Neural cell (in vitro differentiated cells): Measurements from ENCODE around the gene TOP1. TPM values are rescaled to one million over a fixed set of nuclear protein-coding genes. Genes with fewer than 3 reads are reported as not detected.

Source experiments
- H2AFZ ChIP-seq: fragments of 200-600, 300-800 bp; sonication (generic), shearing (Covaris generic); 2 replicates; pipeline ENCODE4 v1.6.0; 2014; ENCODE audit warnings: low read depth, mild to moderate bottlenecking, antibody characterized with exemption, low read length, moderate library complexity
- H3F3A ChIP-seq: fragments of 200-600 bp; shearing (Covaris generic); 2 replicates; pipeline ENCODE4 v1.6.1; 2016; ENCODE audit warnings: mild to moderate bottlenecking, moderate library complexity, mixed read lengths, antibody characterized with exemption, low read length; ENCODE audit not compliant: insufficient read depth, poor library complexity, severe bottlenecking
- H3K27ac ChIP-seq: fragments of 200-600, 300-800 bp; sonication (generic), shearing (Covaris generic); 2 replicates; pipeline ENCODE4 v1.5.1; 2014; ENCODE audit warnings: mild to moderate bottlenecking, low read length, moderate library complexity
- H3K27me3 ChIP-seq: fragments of 300-800, 200-600 bp; sonication (generic), shearing (Covaris generic); 2 replicates; pipeline ENCODE4 v1.6.0; 2014; ENCODE audit warnings: mild to moderate bottlenecking, low read depth, low read length, moderate library complexity; ENCODE audit not compliant: insufficient read depth
- H3K36me3 ChIP-seq: fragments of 300-800, 200-600 bp; sonication (generic), shearing (Covaris generic); 2 replicates; pipeline ENCODE4 v1.5.1; 2014; ENCODE audit warnings: mild to moderate bottlenecking, antibody characterized with exemption, low read length, moderate library complexity; ENCODE audit not compliant: insufficient read depth
- H3K4me2 ChIP-seq: fragments of 300-800, 200-600 bp; sonication (generic), shearing (Covaris generic); 2 replicates; pipeline ENCODE4 v1.6.0; 2014; ENCODE audit warnings: mild to moderate bottlenecking, low read length
- H3K4me3 ChIP-seq: fragments of 300-800, 200-600 bp; sonication (generic), shearing (Covaris generic); 2 replicates; pipeline ENCODE4 v1.5.1; 2014; ENCODE audit warnings: mild to moderate bottlenecking, low read length, moderate library complexity
- H3K79me2 ChIP-seq: fragments of 200-600 bp; shearing (Covaris generic); replicated peaks from 2 replicates; pipeline ENCODE4 v1.6.0; 2014; ENCODE audit warnings: mild to moderate bottlenecking, low read length, moderate library complexity; ENCODE audit not compliant: insufficient read depth
- H3K9ac ChIP-seq: fragments of 300-800, 200-600 bp; sonication (generic), shearing (Covaris generic); 2 replicates; pipeline ENCODE4 v1.6.1; 2016; ENCODE audit warnings: mild to moderate bottlenecking, low read length, mixed read lengths
- H3K9me2 ChIP-seq: fragments of 200-600 bp; shearing (Covaris generic); 2 replicates; pipeline ENCODE4 v1.6.1; 2016; ENCODE audit warnings: mild to moderate bottlenecking, low read length, mixed read lengths; ENCODE audit not compliant: insufficient read depth
- H3K9me3 ChIP-seq: fragments of 200-600, 300-800 bp; sonication (generic), shearing (Covaris generic); 2 replicates; pipeline ENCODE4 v1.6.1; 2016; ENCODE audit warnings: mild to moderate bottlenecking, mixed run types, low read length, moderate library complexity, mixed read lengths
- H4K20me1 ChIP-seq: fragments of 200-600 bp; shearing (Covaris generic); 2 replicates; pipeline ENCODE4 v1.6.1; 2016; ENCODE audit warnings: mild to moderate bottlenecking, mixed run types; ENCODE audit not compliant: insufficient read depth
- EP300 ChIP-seq: fragments of 450-650 bp; conservative IDR thresholded peaks from 2 replicates; pipeline ENCODE4 v1.6.1; 2014; ENCODE audit warnings: antibody characterized with exemption, mild to moderate bottlenecking, moderate library complexity; ENCODE audit not compliant: poor library complexity, severe bottlenecking
- EZH2 ChIP-seq: fragments of 200-600, 300-800 bp; shearing (Covaris generic), sonication (generic); IDR thresholded peaks from 2 replicates; pipeline ENCODE4 v1.6.1; 2014; ENCODE audit warnings: antibody characterized with exemption, low read length, borderline replicate concordance, mild to moderate bottlenecking; ENCODE audit not compliant: insufficient read depth, poor library complexity, severe bottlenecking
- MXI1 ChIP-seq: fragments of 450-650 bp; conservative IDR thresholded peaks from 2 replicates; pipeline ENCODE4 v1.6.1; 2014; ENCODE audit warnings: antibody characterized with exemption, mild to moderate bottlenecking; ENCODE audit not compliant: poor library complexity, severe bottlenecking
- POLR2AphosphoS5 ChIP-seq: IDR thresholded peaks from 2 replicates; pipeline ENCODE4 v1.6.1; 2012
- RAD21 ChIP-seq: fragments of 450-650 bp; conservative IDR thresholded peaks from 2 replicates; pipeline ENCODE4 v1.6.1; 2014; ENCODE audit warnings: antibody characterized with exemption, mild to moderate bottlenecking, moderate library complexity
- SMC3 ChIP-seq: fragments of 450-650 bp; conservative IDR thresholded peaks from 2 replicates; pipeline ENCODE4 v1.6.1; 2014; ENCODE audit warnings: antibody characterized with exemption, mild to moderate bottlenecking, moderate library complexity; ENCODE audit not compliant: poor library complexity
- TAF1 ChIP-seq: IDR thresholded peaks from 2 replicates; pipeline ENCODE4 v1.6.1; 2012; ENCODE audit warnings: low read depth
- polyA plus RNA-seq: library from polyadenylated mRNA; depleted of rRNA; stranded (reverse); fragments of >200 nt; gene quantifications from 2 replicates; pipeline ENCODE4 v1.2.3, GENCODE V29; 2014
- TF ChIP-seq, protein P1 (sequence below): IDR thresholded peaks from 2 replicates; pipeline ENCODE4 v1.6.1; 2012; ENCODE audit warnings: borderline replicate concordance
- TF ChIP-seq, protein P2 (sequence below): fragments of 450-650 bp; IDR thresholded peaks from 2 replicates; pipeline ENCODE4 v1.5.1; 2014; ENCODE audit warnings: antibody characterized with exemption, mild to moderate bottlenecking, moderate library complexity; ENCODE audit not compliant: poor library complexity, severe bottlenecking

TOP1 gene
- polyA plus RNA-seq, 1 donor from 2014 or later: 33.2 TPM

DNA sequence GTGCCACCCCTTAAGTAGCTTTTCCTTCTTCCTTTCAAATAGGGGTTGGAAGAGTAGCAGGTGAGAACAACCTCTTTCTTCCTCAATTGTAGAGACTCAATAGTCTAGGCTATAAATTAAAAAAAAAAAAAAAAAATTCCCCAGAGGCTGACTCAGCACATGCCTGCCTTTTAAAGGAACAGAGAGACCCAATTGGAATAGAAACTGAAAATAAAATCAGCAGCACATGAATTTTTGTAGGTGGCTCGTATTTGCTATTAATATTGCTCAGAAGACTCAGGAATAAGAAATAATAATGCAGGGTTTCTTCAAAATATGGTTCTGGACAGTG is 19.3 kb downstream of the TOP1 start:
- Histone ChIP-seq H3K4me2 (no peak overlapping the region), H3K36me3 (no peaks in the 10 kb centered on the region), H2AFZ (no peak overlapping the region), H3K9me3 (no peaks in the 10 kb centered on the region), H3K9me2 (no peaks in the 10 kb centered on the region), H3K9ac (no peak overlapping the region), H3K79me2 (peaks cover 96% of the 10 kb centered on the region), H3K27me3 (no peaks in the 10 kb centered on the region), H4K20me1 (peaks cover 19% of the 10 kb centered on the region), H3F3A (no peaks in the 10 kb centered on the region), H3K27ac (no peak overlapping the region), H3K4me3 (no peak overlapping the region)
- TF ChIP-seq TAF1: no peak
- no peak for TF ChIP-seq EZH2

DNA sequence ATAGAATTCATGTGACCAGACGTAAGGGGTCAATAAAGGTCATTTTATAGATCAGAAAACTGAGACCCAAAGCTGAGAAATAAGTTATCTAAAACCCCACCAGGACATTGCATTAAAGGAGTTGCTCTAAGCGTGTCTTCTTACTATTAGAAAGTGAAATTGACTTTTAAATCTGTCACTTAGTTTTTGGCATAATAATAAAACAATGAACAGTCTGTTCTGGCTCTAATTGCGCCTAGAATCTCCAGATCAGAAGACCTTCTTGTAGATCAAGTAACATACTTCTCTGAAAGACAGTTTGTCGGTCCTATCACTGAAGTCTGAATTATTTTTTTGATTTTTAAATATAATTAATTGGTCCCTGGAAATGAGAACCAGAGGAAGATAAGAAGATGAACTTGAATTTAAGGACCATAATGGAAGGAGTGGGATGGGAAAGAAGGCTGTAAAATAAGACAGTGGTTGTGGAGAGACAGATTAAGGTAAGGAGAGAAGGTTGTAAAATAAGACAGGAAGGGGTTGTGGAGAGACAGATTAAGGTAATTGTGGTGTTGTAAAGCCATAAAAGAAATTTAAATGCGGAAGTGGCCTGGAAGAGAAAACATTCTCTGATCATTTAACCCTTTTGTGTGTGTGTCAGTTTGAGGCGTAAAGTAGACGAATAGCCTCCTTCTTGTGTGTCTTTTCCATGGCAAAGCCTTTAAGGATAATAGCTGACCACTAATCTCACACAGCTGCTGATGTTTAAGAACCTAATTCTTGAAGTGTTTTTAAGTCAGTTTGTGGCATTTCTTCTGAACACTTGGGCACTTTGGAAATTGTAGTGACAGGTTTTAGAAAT is 20.1 kb downstream of the TOP1 start:
- no peaks in the 10 kb centered on the region for H3K27me3 ChIP-seq
- no peak overlapping the region for H2AFZ ChIP-seq
- H3K9ac ChIP-seq: no peak overlapping the region
- H3F3A ChIP-seq: no peaks in the 10 kb centered on the region
- H3K27ac ChIP-seq: no peak overlapping the region
- H3K79me2 ChIP-seq: peaks cover 96% of the 10 kb centered on the region
- no peak overlapping the region for H3K4me3 ChIP-seq
- no peak overlapping the region for H3K4me2 ChIP-seq
- H3K36me3 ChIP-seq: no peaks in the 10 kb centered on the region
- H3K9me2 ChIP-seq: no peaks in the 10 kb centered on the region
- TF ChIP-seq, protein P1, sequence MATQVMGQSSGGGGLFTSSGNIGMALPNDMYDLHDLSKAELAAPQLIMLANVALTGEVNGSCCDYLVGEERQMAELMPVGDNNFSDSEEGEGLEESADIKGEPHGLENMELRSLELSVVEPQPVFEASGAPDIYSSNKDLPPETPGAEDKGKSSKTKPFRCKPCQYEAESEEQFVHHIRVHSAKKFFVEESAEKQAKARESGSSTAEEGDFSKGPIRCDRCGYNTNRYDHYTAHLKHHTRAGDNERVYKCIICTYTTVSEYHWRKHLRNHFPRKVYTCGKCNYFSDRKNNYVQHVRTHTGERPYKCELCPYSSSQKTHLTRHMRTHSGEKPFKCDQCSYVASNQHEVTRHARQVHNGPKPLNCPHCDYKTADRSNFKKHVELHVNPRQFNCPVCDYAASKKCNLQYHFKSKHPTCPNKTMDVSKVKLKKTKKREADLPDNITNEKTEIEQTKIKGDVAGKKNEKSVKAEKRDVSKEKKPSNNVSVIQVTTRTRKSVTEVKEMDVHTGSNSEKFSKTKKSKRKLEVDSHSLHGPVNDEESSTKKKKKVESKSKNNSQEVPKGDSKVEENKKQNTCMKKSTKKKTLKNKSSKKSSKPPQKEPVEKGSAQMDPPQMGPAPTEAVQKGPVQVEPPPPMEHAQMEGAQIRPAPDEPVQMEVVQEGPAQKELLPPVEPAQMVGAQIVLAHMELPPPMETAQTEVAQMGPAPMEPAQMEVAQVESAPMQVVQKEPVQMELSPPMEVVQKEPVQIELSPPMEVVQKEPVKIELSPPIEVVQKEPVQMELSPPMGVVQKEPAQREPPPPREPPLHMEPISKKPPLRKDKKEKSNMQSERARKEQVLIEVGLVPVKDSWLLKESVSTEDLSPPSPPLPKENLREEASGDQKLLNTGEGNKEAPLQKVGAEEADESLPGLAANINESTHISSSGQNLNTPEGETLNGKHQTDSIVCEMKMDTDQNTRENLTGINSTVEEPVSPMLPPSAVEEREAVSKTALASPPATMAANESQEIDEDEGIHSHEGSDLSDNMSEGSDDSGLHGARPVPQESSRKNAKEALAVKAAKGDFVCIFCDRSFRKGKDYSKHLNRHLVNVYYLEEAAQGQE: no peak
- TF ChIP-seq MXI1 (no peak), EZH2 (no peak), RAD21 (no peak), EP300 (no peak), TAF1 (no peak), SMC3 (no peak), POLR2AphosphoS5 (no peak)
- TF ChIP-seq, protein P2, sequence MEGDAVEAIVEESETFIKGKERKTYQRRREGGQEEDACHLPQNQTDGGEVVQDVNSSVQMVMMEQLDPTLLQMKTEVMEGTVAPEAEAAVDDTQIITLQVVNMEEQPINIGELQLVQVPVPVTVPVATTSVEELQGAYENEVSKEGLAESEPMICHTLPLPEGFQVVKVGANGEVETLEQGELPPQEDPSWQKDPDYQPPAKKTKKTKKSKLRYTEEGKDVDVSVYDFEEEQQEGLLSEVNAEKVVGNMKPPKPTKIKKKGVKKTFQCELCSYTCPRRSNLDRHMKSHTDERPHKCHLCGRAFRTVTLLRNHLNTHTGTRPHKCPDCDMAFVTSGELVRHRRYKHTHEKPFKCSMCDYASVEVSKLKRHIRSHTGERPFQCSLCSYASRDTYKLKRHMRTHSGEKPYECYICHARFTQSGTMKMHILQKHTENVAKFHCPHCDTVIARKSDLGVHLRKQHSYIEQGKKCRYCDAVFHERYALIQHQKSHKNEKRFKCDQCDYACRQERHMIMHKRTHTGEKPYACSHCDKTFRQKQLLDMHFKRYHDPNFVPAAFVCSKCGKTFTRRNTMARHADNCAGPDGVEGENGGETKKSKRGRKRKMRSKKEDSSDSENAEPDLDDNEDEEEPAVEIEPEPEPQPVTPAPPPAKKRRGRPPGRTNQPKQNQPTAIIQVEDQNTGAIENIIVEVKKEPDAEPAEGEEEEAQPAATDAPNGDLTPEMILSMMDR: no peak
- H3K9me3 ChIP-seq: no peaks in the 10 kb centered on the region
- peaks cover 19% of the 10 kb centered on the region for H4K20me1 ChIP-seq
